Immature natural killer cell (primary cell): ENCODE data around the gene CD2BP2. TPM values are rescaled to one million over a fixed set of nuclear protein-coding genes. Genes with fewer than 3 reads are reported as not detected.
A peak's percentile ranks its signal among the peaks of the same experiment; 100 is the strongest.
"Not testable (repeated sequence)": the region's sequence is repeated elsewhere in the genome, so short reads cannot be mapped to it uniquely, and the experiment has no call there.

Experiments
- DNase-seq, 3 donors: peaks; one replicate each; pipeline ENCODE4 v3.0.0; 2022; ENCODE audit warnings: mixed read lengths in 1 of 3
- H3K27ac Mint-ChIP-seq, 6 donors: one replicate each; pipeline ENCODE4 v1.8.0; 2020; ENCODE audit warnings: mixed read lengths in 6 of 6, mild to moderate bottlenecking in 5 of 6, inconsistent platforms in 4 of 6, moderate library complexity in 3 of 6
- H3K27me3 Mint-ChIP-seq, 3 donors: one replicate each; pipeline ENCODE4 v1.8.0; 2020 to 2021; ENCODE audit warnings: low read depth in 3 of 3, mild to moderate bottlenecking in 3 of 3, mixed read lengths in 3 of 3, moderate library complexity in 3 of 3, inconsistent platforms in 1 of 3
- H3K36me3 Mint-ChIP-seq, 3 donors: one replicate each; pipeline ENCODE4 v1.8.0; 2020; ENCODE audit warnings: mixed read lengths in 3 of 3, inconsistent platforms in 2 of 3, mild to moderate bottlenecking in 2 of 3
- H3K4me1 Mint-ChIP-seq, 2 donors: one replicate each; pipeline ENCODE4 v1.8.0; 2020; ENCODE audit warnings: inconsistent platforms in 2 of 2, mild to moderate bottlenecking in 2 of 2, mixed read lengths in 2 of 2, moderate library complexity in 1 of 2
- H3K4me3 Mint-ChIP-seq, 5 donors: one replicate each; pipeline ENCODE4 v1.8.0; 2020; ENCODE audit warnings: mild to moderate bottlenecking in 5 of 5, mixed read lengths in 5 of 5, inconsistent platforms in 3 of 5, moderate library complexity in 3 of 5
- H3K9me3 Mint-ChIP-seq, 6 donors: one replicate each; pipeline ENCODE4 v1.8.0; 2020; ENCODE audit warnings: mild to moderate bottlenecking in 6 of 6, mixed read lengths in 6 of 6, inconsistent platforms in 4 of 6, moderate library complexity in 3 of 6
- polyA plus RNA-seq, 3 donors: library from polyadenylated mRNA; unstranded; fragments of 300-500 nt; fragmentation: Illumina TruSeq; gene quantifications; one replicate each; pipeline ENCODE4 v1.2.3, GENCODE V29; 2021

Gene CD2BP2
- 10 to 100 TPM; 39.9 to 54.3 (median 42.9) TPM for polyA plus RNA-seq

- peak; percentile 84 to 88 (median 87) for DNase-seq
- H3K27me3 Mint-ChIP-seq: peaks cover 8 to 23% (median 17%) of the 10 kb centered on the region in 3 donors
- peak within 1 kb of the TSS; percentile 96 to 99 (median 99) for H3K27ac Mint-ChIP-seq
- peaks cover 3 to 30% (median 7%) of the 10 kb centered on the region in 3 donors for H3K36me3 Mint-ChIP-seq
- H3K4me1 Mint-ChIP-seq: peaks cover 55 to 60% of the 10 kb centered on the region in 2 donors
- peak within 1 kb of the TSS; percentile 95 to 99 (median 97) for H3K4me3 Mint-ChIP-seq
- no peaks in the 10 kb centered on the region for H3K9me3 Mint-ChIP-seq
These were observed at the start of gene CD2BP2 for GRCh38 chr16:30355144-30355953. Gene CD2BP2 (minus strand): TSS chr16:30355308. CDS start chr16:30354681, 627 bp downstream.

GRCh38 chr16:30401768-30402425 lies 46.8 kb upstream of the CD2BP2 start:
- H3K36me3 Mint-ChIP-seq: no peaks in the 10 kb centered on the region
- H3K4me3 Mint-ChIP-seq: peak overlapping the region; percentile 63 to 91 (median 85)
- H3K4me1 Mint-ChIP-seq: peaks cover 42 to 43% of the 10 kb centered on the region in 2 donors
- H3K27ac Mint-ChIP-seq: peak overlapping the region in 2 of 6 donors; percentile 40 to 71
- peaks cover 8 to 29% (median 13%) of the 10 kb centered on the region in 3 donors for H3K27me3 Mint-ChIP-seq
- DNase-seq: no peak
- no peaks in the 10 kb centered on the region for H3K9me3 Mint-ChIP-seq

- H3K4me1 Mint-ChIP-seq: peaks cover 56 to 57% of the 10 kb centered on the region in 2 donors
- H3K27ac Mint-ChIP-seq: peak overlapping the region; percentile 73 to 90 (median 80)
- no peak for DNase-seq
- H3K27me3 Mint-ChIP-seq: peaks cover 12 to 26% (median 13%) of the 10 kb centered on the region in 3 donors
- peak overlapping the region; percentile 85 to 91 (median 89) for H3K4me3 Mint-ChIP-seq
- H3K36me3 Mint-ChIP-seq: no peaks in the 10 kb centered on the region
- no peaks in the 10 kb centered on the region for H3K9me3 Mint-ChIP-seq
These were observed 44.5 kb upstream of the CD2BP2 start for GRCh38 chr16:30399435-30400186.

GRCh38 chr16:30398661-30399434 lies 43.7 kb upstream of the CD2BP2 start:
- Mint-ChIP-seq H3K36me3 (no peaks in the 10 kb centered on the region), H3K4me1 (peaks cover 58 to 62% of the 10 kb centered on the region in 2 donors), H3K9me3 (no peaks in the 10 kb centered on the region), H3K27ac (peak overlapping the region in 1 of 6 donors; percentile 22), H3K4me3 (peak overlapping the region; percentile 35 to 91 (median 85)), H3K27me3 (peaks cover 12 to 26% (median 13%) of the 10 kb centered on the region in 3 donors)
- DNase-seq: no peak

GRCh38 chr16:30397776-30398660 lies 42.9 kb upstream of the CD2BP2 start:
- peaks cover 12 to 24% (median 13%) of the 10 kb centered on the region in 3 donors for H3K27me3 Mint-ChIP-seq
- H3K4me3 Mint-ChIP-seq: peak overlapping the region; percentile 15 to 82 (median 45)
- H3K4me1 Mint-ChIP-seq: peaks cover 58 to 62% of the 10 kb centered on the region in 2 donors
- DNase-seq: peak; percentile 56 to 60 (median 60)
- H3K36me3 Mint-ChIP-seq: no peaks in the 10 kb centered on the region
- peak overlapping the region in 2 of 6 donors; percentile 45 to 75 for H3K27ac Mint-ChIP-seq
- H3K9me3 Mint-ChIP-seq: no peaks in the 10 kb centered on the region

GRCh38 chr16:30397056-30397455 lies 41.9 kb upstream of the CD2BP2 start:
- DNase-seq: no peak
- Mint-ChIP-seq H3K4me1 (peaks cover 58 to 62% of the 10 kb centered on the region in 2 donors), H3K27ac (peak overlapping the region; percentile 6 to 81 (median 70)), H3K4me3 (peak overlapping the region; percentile 42 to 82 (median 67)), H3K9me3 (no peaks in the 10 kb centered on the region), H3K36me3 (no peaks in the 10 kb centered on the region), H3K27me3 (peaks cover 12 to 20% (median 13%) of the 10 kb centered on the region in 3 donors)

GRCh38 chr16:30396627-30397026 lies 41.5 kb upstream of the CD2BP2 start:
- not testable (repeated sequence) for DNase-seq, H3K36me3 Mint-ChIP-seq, H3K9me3 Mint-ChIP-seq
- H3K4me1 Mint-ChIP-seq: peaks cover 56 to 59% of the 10 kb centered on the region in 2 donors
- H3K4me3 Mint-ChIP-seq: peak overlapping the region; percentile 44 to 90 (median 77)
- peaks cover 11 to 20% (median 13%) of the 10 kb centered on the region in 3 donors for H3K27me3 Mint-ChIP-seq
- peak overlapping the region in 4 of 6 donors; percentile 6 to 75 (median 56) for H3K27ac Mint-ChIP-seq

GRCh38 chr16:30395992-30396585 lies 41.0 kb upstream of the CD2BP2 start:
- Mint-ChIP-seq H3K4me1 (peaks cover 51 to 55% of the 10 kb centered on the region in 2 donors), H3K27me3 (peaks cover 9 to 14% (median 13%) of the 10 kb centered on the region in 3 donors), H3K36me3 (no peaks in the 10 kb centered on the region), H3K9me3 (no peaks in the 10 kb centered on the region), H3K4me3 (peak overlapping the region; percentile 77 to 90 (median 82)), H3K27ac (peak overlapping the region; percentile 4 to 82 (median 44))
- no peak for DNase-seq

- peaks cover 9 to 13% (median 10%) of the 10 kb centered on the region in 3 donors for H3K27me3 Mint-ChIP-seq
- peak; percentile 70 to 79 (median 72) for DNase-seq
- peaks cover 45 to 49% of the 10 kb centered on the region in 2 donors for H3K4me1 Mint-ChIP-seq
- H3K4me3 Mint-ChIP-seq: peak within 1 kb of the TSS; percentile 77 to 90 (median 87)
- no peaks in the 10 kb centered on the region for H3K36me3 Mint-ChIP-seq
- peak within 1 kb of the TSS; percentile 33 to 88 (median 54) for H3K27ac Mint-ChIP-seq
- H3K9me3 Mint-ChIP-seq: no peaks in the 10 kb centered on the region
These were observed 40.3 kb upstream of the CD2BP2 start, which contains the start of gene ZNF48 for GRCh38 chr16:30395155-30395991. Gene ZNF48 (plus strand): TSS chr16:30395420. CDS start chr16:30395795, 375 bp downstream.

GRCh38 chr16:30394592-30395154 lies 39.6 kb upstream of the CD2BP2 start:
- H3K27ac Mint-ChIP-seq: peak overlapping the region; percentile 10 to 88 (median 54)
- H3K9me3 Mint-ChIP-seq: no peaks in the 10 kb centered on the region
- DNase-seq: no peak
- H3K27me3 Mint-ChIP-seq: peaks cover 3 to 10% (median 6%) of the 10 kb centered on the region in 3 donors
- H3K36me3 Mint-ChIP-seq: no peaks in the 10 kb centered on the region
- peaks cover 38 to 42% of the 10 kb centered on the region in 2 donors for H3K4me1 Mint-ChIP-seq
- H3K4me3 Mint-ChIP-seq: peak overlapping the region; percentile 77 to 89 (median 85)
